Embryonic facial prominence (tissue), 1 donor: Measurements from ENCODE around the gene ING5.
"Not testable (repeated sequence)": the region's sequence is repeated elsewhere in the genome, so short reads cannot be mapped to it uniquely, and the experiment has no call there.

Source experiments
- DNase-seq: peaks from one replicate; pipeline ENCODE4 v3.0.0-alpha.2; 2016; ENCODE audit errors: extremely low spot score

ING5 gene

DNA sequence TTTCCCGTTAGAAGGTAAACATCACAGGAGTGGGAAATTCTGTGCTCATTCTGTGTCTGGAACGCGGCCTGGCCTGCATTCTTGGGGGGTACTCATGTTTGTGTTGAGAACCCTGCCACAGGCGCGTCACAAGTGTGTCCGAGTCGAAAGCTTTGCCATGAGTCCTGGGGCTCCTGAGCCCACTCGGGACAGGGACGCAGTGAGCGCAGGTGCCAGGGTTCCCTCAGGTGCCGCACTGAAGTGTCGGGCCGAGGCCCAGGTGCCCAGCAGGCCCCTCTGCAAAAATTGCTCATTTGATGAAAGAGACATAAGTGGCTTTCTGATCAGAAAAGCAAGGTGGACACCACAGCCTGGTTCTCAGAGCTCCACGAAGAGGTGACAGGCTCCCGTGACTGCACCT is 37.3 kb downstream of the ING5 start:
- DNase-seq, result no peak

DNA sequence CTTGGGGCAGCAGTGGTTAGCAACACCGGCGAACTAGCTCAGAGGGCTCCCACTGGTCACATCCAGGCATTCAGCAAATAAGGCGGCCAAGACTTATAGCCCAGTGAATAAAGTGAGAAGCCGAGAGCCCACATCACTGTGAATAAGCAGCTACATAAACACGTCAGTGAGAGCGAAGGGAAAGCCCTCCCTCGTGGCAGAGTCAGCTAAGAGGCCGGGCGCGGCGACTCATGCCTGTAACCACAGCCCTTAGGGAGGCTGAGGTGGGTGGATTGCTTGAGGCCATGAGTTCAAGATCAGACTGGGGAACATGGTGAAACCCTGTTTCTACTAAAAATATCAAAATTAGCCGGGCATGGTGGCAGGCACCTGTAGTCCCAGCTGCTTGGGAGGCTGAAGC is 37.8 kb downstream of the ING5 start:
- no peak for DNase-seq

DNA sequence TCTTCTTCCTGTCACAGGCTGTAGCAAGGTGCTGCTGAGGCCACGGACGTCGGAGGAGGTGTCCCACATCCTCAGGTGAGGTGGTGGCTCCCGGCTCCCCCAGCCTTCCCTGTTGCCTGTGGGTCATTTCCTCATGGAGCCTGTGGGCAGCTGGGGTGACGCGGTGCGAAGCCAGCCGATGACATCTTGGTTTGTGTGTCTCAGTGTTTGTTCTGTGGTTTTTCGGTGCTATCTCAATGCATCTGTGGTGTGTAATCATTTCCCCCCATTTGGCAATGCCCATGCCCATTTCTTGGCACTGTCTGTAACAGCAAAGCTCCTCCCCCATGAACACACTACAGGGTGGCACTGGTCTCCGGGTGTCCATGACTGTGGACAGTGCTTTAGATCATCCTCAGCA is 39.2 kb downstream of the ING5 start:
- no peak for DNase-seq

DNA sequence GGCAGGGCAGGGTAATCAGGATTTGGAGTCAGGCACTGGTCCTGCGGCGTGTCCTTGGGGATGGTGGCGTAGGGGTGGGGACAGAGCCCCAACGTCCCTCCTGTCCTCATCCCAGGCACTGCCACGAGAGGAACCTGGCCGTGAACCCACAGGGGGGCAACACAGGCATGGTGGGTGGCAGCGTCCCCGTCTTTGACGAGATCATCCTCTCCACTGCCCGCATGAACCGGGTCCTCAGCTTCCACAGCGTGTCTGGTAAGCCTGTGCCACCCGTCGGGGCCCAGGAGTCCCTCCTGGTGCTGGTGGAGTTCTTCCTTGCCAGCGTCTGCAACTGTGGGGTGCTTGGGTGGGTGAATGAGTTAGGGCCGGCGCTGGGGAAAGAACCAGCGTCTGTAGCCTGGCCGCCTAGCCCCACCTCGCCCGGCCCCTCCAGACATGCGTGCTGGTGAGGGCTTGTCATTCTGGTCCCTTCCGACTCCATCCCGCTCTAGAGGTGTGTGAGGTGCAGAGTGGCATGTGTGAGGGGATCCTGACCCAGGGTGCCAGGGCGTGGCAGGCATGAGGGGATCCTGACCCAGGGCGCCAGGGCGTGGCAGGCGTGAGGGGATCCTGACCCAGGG is 40.6 kb downstream of the ING5 start:
- DNase-seq, result no peak

GRCh38 chr2:241743008-241743407 is 41.2 kb downstream of the ING5 start:
- not testable (repeated sequence) for DNase-seq

DNA sequence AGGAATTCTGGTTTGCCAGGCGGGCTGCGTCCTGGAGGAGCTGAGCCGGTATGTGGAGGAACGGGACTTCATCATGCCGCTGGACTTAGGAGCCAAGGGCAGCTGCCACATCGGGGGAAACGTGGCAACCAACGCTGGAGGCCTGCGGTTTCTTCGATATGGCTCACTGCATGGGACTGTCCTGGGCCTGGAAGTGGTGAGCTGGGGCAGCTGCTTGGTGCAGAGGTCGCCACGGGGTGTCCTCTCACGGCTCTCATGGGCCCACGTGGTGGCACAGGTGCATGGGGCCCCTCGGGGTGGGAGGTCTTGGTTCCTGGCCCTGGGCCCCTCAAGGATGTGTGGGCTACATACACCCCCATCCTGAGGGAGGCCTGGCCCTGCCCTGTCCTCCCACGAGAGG is 41.8 kb downstream of the ING5 start:
- DNase-seq, result no peak

DNA sequence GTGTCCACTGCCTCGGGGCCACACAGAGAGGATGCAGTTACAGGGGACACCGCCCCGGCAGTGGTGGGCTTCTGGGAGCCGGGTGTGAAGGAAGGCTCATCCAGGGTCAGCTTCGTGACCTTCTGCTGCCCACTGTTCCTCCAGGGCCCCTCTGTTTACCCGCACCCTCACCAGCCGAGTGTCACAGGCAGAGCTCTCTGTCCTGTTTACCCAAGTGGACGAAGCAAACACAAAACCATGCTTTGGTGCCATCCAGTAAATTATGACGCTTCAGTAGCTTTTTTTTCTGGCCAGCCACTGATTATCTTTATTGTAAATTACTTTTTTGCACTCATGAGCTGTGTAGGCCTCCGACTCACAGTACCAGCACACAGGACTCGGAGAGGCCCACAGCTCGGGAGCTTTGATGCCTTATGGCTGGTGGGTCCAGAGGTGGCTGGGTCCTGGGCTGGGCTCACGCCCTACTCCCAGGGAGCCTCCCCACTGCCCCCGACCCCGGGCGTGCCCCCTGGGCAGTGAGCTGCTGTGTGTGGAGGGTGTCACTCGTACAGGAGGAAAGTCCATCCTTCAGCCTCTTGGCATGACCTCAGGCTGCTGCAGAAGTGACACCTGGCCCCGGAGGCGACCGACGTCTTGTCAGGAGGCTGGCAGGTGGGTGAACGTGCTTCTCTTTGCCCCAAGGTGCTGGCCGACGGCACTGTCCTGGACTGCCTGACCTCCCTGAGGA is 42.4 kb downstream of the ING5 start:
- DNase-seq, result no peak

DNA sequence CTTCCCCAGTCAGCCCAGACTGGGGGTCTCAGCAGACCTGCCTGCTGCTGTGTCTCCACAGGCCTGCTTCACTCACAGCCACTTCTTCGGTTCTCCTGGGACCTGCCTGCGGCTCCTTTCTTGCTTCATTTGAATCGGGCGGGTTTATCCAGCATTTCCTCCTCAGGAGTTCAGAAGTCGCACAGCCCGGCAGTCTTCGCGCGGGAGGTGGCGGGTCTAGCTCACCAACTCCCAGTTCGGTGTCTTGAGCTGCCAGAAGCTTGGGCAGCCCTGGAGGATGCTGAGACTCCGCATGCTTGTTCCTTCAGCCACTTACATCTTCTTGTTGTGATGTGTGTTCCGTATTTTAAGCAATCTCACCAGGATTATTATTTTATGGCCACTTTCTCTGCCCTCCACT is 43.4 kb downstream of the ING5 start:
- no peak for DNase-seq

- no peak for DNase-seq
Observed at GRCh38 chr2:241746084-241746483, 44.2 kb downstream of the ING5 start.

DNA sequence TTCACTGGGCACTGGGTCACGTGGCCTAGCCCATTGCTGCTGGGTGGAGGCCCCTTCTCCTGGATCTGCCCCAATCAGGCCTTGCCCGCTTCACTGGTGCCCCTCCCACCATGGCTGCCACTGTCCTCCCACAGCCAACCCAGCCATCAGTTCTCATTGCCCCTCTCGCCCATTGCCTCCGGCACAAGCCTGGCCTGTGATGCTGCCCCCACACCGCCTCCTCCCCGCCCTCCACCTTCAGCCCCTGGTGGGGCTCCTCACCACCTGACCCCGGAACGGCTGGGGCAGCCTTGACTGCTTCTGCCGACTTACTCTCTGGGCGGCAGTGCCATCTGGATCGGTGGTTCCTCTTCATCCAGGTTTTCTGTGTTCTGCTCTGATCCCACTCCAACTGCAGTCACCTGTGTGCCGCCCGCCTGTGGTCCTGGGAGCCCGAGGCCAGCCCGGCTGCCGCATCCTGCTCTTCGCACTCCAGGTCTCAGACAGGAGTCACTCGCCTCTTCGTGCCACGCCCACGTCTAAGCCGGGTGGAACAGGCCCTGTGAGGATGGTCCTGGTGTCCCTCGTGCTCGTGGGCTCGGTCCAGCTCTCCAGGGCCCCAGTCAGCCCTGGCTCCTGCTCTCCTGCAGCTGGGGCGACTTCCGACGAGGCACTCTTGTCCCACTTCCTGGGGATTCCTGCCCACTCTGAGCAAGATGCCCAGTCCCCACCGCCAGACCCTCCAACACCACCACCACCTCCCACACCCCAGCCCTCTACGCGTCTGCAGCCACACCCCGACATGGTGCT is 46.8 kb downstream of the ING5 start:
- no peak for DNase-seq

DNA sequence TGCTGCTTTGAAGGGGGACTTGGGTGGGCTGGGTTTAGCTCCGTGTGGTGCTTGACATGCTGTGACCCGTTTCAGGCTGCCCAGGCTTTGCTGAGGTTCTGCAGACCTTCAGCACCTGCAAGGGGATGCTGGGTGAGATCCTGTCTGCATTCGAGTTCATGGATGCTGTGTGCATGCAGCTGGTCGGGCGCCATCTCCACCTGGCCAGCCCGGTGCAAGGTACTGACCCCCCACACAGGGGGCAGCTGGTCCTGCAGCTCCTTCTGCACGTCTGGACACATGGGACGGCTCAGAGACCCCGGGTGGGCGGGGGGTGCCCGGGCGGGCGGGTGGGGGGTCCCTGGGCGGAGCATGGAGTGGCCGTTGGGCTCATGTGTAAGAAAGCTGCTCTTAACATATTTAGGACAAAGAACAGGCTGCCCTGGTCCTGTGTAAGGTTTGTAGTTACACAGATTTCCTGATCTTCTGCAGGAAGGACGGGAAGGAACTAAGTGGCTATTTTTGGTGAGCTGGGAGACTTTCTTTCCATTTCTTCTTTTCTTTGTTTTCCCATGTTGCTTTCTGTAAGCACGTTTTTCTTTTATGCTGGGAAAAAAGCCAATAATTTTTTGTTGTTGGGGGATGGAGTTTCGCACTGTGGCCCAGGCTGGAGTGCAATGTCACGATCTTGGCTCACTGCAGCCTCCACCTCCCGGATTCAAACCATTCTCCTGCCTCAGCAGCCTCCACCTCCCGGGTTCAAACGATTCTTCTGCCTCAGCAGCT is 48.4 kb downstream of the ING5 start:
- no peak for DNase-seq

DNA sequence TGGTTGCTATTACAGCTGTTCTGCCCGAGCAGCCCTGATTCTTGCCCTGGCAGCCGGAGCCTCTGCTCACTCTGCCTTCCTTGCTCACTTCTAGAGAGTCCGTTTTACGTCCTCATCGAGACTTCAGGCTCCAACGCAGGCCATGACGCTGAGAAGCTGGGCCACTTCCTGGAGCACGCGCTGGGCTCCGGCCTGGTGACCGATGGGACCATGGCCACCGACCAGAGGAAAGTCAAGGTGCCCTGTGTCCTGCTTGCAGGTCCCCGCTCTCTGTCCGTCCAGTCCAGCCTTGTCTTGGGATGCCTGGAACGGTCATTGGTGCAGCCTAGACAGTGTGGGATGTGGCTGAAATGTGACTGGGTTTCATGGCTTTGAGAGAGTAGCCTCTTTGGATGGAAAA is 49.3 kb downstream of the ING5 start:
- DNase-seq, result no peak

DNA sequence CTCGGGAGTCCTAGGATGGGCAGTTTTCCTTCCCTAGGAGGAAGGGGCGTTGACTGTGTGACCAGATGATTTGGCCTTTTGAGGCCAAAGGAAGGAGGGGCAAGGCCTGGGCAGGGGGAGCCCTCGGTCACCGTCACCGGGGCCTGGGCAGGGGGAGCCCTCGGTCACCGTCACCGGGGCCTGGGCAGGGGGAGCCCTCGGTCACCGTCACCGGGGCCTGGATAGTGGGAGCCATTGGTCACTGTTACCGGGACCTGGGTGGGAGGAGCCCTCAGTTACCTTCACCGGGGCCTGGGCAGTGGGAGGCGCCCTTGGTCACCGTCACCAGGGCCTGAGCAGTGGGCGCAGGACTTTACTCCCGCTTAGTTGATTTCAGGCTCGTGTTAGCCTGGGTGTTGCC is 49.9 kb downstream of the ING5 start:
- DNase-seq, result no peak

GRCh38 chr2:241752253-241752652 is 50.4 kb downstream of the ING5 start:
- no peak for DNase-seq

GRCh38 chr2:241752689-241753276 is 50.9 kb downstream of the ING5 start:
- no peak for DNase-seq

GRCh38 chr2:241753493-241753892 is 51.7 kb downstream of the ING5 start:
- DNase-seq, result no peak

- no peak for DNase-seq
Observed at GRCh38 chr2:241754042-241754441, 52.2 kb downstream of the ING5 start.

- DNase-seq, result no peak
Observed at GRCh38 chr2:241755166-241755565, 53.3 kb downstream of the ING5 start.

- no peak for DNase-seq
Observed at GRCh38 chr2:241755777-241756176, 53.9 kb downstream of the ING5 start.

- DNase-seq, result no peak
Observed at GRCh38 chr2:241759067-241759807, 57.4 kb downstream of the ING5 start.

- not testable (repeated sequence) for DNase-seq
Observed at GRCh38 chr2:241759893-241760292, 58.1 kb downstream of the ING5 start.
